Measurements from ENCODE around the gene PAX5.

The PAX5 gene

GRCh38 chr9:36812556-36812955, 221.5 kb downstream of the PAX5 start:
- DNase-seq (ENCODE audit: low spot score), result no peak

GRCh38 chr9:36808251-36808650, 225.8 kb downstream of the PAX5 start:
- no peak for DNase-seq (ENCODE audit: low spot score)

- DNase-seq (ENCODE audit: low spot score), result no peak
These were observed 230.1 kb downstream of the PAX5 start for GRCh38 chr9:36803961-36804360.

- DNase-seq (ENCODE audit: low spot score), result peak; percentile 90
These were observed 231.7 kb downstream of the PAX5 start for GRCh38 chr9:36802201-36802920.

GRCh38 chr9:36800455-36800854, 233.6 kb downstream of the PAX5 start:
- DNase-seq (ENCODE audit: low spot score), result no peak

GRCh38 chr9:36798350-36799065, 235.6 kb downstream of the PAX5 start:
- peak; percentile 78 for DNase-seq (ENCODE audit: low spot score)

GRCh38 chr9:36797471-36798220, 236.4 kb downstream of the PAX5 start:
- no peak for DNase-seq (ENCODE audit: low spot score)

- no peak for DNase-seq (ENCODE audit: low spot score)
These were observed 237.2 kb downstream of the PAX5 start for GRCh38 chr9:36796671-36797419.

GRCh38 chr9:36794461-36794860, 239.6 kb downstream of the PAX5 start:
- DNase-seq (ENCODE audit: low spot score), result no peak

- DNase-seq (ENCODE audit: low spot score), result no peak
These were observed 240.8 kb downstream of the PAX5 start for GRCh38 chr9:36793277-36793676.

- no peak for DNase-seq (ENCODE audit: low spot score)
These were observed 242.7 kb downstream of the PAX5 start for GRCh38 chr9:36791222-36791950.

GRCh38 chr9:36789886-36790285, 244.2 kb downstream of the PAX5 start:
- no peak for DNase-seq (ENCODE audit: low spot score)

GRCh38 chr9:36788534-36788933, 245.5 kb downstream of the PAX5 start:
- DNase-seq (ENCODE audit: low spot score), result no peak

GRCh38 chr9:36787709-36788108, 246.4 kb downstream of the PAX5 start:
- DNase-seq (ENCODE audit: low spot score), result no peak

All from globus pallidus (tissue), 1 donor.